Stimulated activated CD8-positive, alpha-beta memory T cell treated with anti-CD3 and anti-CD28 coated beads, Interleukin-4, amount 100 ng/mL, for 1 hour (primary cell): Measurements from ENCODE around the gene CABP5.
"Not testable (repeated sequence)": the region's sequence is repeated elsewhere in the genome, so short reads cannot be mapped to it uniquely, and the experiment has no call there.

Experiments
- DNase-seq, 2 donors: peaks; one replicate each; pipeline ENCODE4 v3.0.0-alpha.2; 2020; ENCODE audit warnings: low read depth in 2 of 2, low spot score in 1 of 2

Gene CABP5

GRCh38 chr19:48043675-48044258 lies at the start of gene CABP5:
Gene CABP5, minus strand, starts transcription at chr19:48044079. Its CDS starts 157 bp downstream, at chr19:48043922.
- DNase-seq = no peak

- not testable (repeated sequence) for DNase-seq
Measured at GRCh38 chr19:48091111-48091718, 47.3 kb upstream of the CABP5 start.

GRCh38 chr19:48090281-48090802 lies 46.5 kb upstream of the CABP5 start:
- no peak for DNase-seq

GRCh38 chr19:48088991-48089390 lies 45.1 kb upstream of the CABP5 start:
- not testable (repeated sequence) for DNase-seq

GRCh38 chr19:48085904-48086864 lies 42.3 kb upstream of the CABP5 start:
- DNase-seq = no peak

- no peak for DNase-seq
Measured at GRCh38 chr19:48085076-48085475, 41.2 kb upstream of the CABP5 start.

GRCh38 chr19:48081106-48081505 lies 37.2 kb upstream of the CABP5 start:
- DNase-seq = no peak

GRCh38 chr19:48070177-48070769 lies 26.4 kb upstream of the CABP5 start:
- DNase-seq = not testable (repeated sequence)

GRCh38 chr19:48069435-48069834 lies 25.6 kb upstream of the CABP5 start:
- DNase-seq = no peak

- DNase-seq = no peak
Measured at GRCh38 chr19:48064509-48064908, 20.6 kb upstream of the CABP5 start.

GRCh38 chr19:48061401-48062344 lies 17.8 kb upstream of the CABP5 start:
- DNase-seq = no peak

GRCh38 chr19:48060381-48060780 lies 16.5 kb upstream of the CABP5 start:
- no peak for DNase-seq

- DNase-seq = no peak
Measured at GRCh38 chr19:48059331-48059730, 15.5 kb upstream of the CABP5 start.

GRCh38 chr19:48053856-48054255 lies 10.0 kb upstream of the CABP5 start:
- no peak for DNase-seq

GRCh38 chr19:48053076-48053475 lies 9.2 kb upstream of the CABP5 start:
- no peak for DNase-seq

GRCh38 chr19:48051335-48052033 lies 7.6 kb upstream of the CABP5 start:
- no peak for DNase-seq

- DNase-seq = no peak
Measured at GRCh38 chr19:48044561-48044960, 682 bp upstream of the CABP5 start.

- no peak for DNase-seq
Measured at GRCh38 chr19:48041877-48042580, 1.9 kb downstream of the CABP5 start.

- no peak for DNase-seq
Measured at GRCh38 chr19:48036765-48037164, 7.1 kb downstream of the CABP5 start.
